Endothelial cell of umbilical vein (primary cell): Measurements from ENCODE around the gene THOC5. TPM values are rescaled to one million over a fixed set of nuclear protein-coding genes. Genes with fewer than 3 reads are reported as not detected.

Experiments
- BruUV-seq: library from RNA; stranded (reverse); fragments of 400-500 nt; replicated peaks from 2 replicates; lab custom pipeline; 2021; lab: Mats Ljungman, UMichigan
- CTCF ChIA-PET: fragments of 300-600, 350-600 bp; sonication (Branson Sonifier 250); formaldehyde crosslinking; loops from one replicate; lab custom pipeline; 2021; ENCODE audit warnings: antibody characterized with exemption, inconsistent platforms; lab: Charles Lee
- POLR2A ChIA-PET: fragments of 300-600, 350-600 bp; sonication (Branson Sonifier 250); formaldehyde crosslinking; loops from one replicate; lab custom pipeline; 2021; ENCODE audit warnings: antibody characterized with exemption, inconsistent platforms; lab: Charles Lee
- DNase-seq: peaks from one replicate; pipeline ENCODE4 v3.0.0-alpha.2; 2011; ENCODE audit warnings: low read depth, low spot score
- FAIRE-seq: peaks from 2 replicates; lab custom pipeline; 2011; peaks lifted over from hg19 to GRCh38; lab: Jason Lieb, UNC
- H2AFZ ChIP-seq: 2 replicates; pipeline ENCODE4 v1.6.0; 2012; ENCODE audit warnings: low read depth, low read length, control low read depth, inconsistent platforms
- H3K27ac ChIP-seq: 2 replicates; pipeline ENCODE4 v1.5.1; 2011; ENCODE audit warnings: low read depth, mild to moderate bottlenecking, control low read depth, low read length, moderate library complexity; ENCODE audit not compliant: insufficient read depth
- H3K27me3 ChIP-seq, 2 experiments: 2 replicates each; pipeline versions ENCODE4 v1.6.0 to v1.6.1; 2011; ENCODE audit warnings: low read length in 2 of 2, mixed read lengths in 1 of 2; ENCODE audit not compliant: control insufficient read depth in 2 of 2, insufficient read depth in 2 of 2
- H3K36me3 ChIP-seq, 2 experiments: 2 replicates in 1 of 2; 3 replicates in 1 of 2; pipeline ENCODE4 v1.5.1; 2011; ENCODE audit warnings: low read length in 2 of 2, mild to moderate bottlenecking in 1 of 2, moderate library complexity in 1 of 2; ENCODE audit not compliant: control insufficient read depth in 2 of 2, insufficient read depth in 2 of 2; ENCODE audit errors: extremely low read depth in 1 of 2
- H3K4me1 ChIP-seq: 3 replicates; pipeline ENCODE4 v1.5.1; 2011; ENCODE audit warnings: mild to moderate bottlenecking, low read length; ENCODE audit not compliant: control insufficient read depth, insufficient read depth; ENCODE audit errors: extremely low read depth
- H3K4me2 ChIP-seq: 2 replicates; pipeline ENCODE4 v1.6.1; 2011; ENCODE audit warnings: low read length, control low read depth, mixed read lengths; ENCODE audit not compliant: insufficient read depth
- H3K4me3 ChIP-seq, 3 experiments: fragments of 200-600 bp in 1 of 3; sonication (generic), shearing (Covaris generic) in 1 of 3; replicated peaks in 1 of 3; 2 replicates each; pipeline ENCODE4 v1.5.1; 2011 to 2016; ENCODE audit warnings: control low read depth in 3 of 3, low read length in 3 of 3, mild to moderate bottlenecking in 2 of 3, inconsistent platforms in 1 of 3, low read depth in 1 of 3, moderate library complexity in 1 of 3; ENCODE audit not compliant: insufficient read depth in 1 of 3
- H3K79me2 ChIP-seq: 2 replicates; pipeline ENCODE4 v1.6.0; 2012; ENCODE audit warnings: low read length, inconsistent platforms; ENCODE audit not compliant: control insufficient read depth, insufficient read depth
- H3K9ac ChIP-seq: replicated peaks from 2 replicates; pipeline ENCODE3; 2011; ENCODE audit warnings: low read length, control low read depth; ENCODE audit not compliant: insufficient read depth; ENCODE audit errors: extremely low read depth
- H3K9me1 ChIP-seq: replicated peaks from 3 replicates; pipeline ENCODE4 v1.6.0; 2011; ENCODE audit warnings: mild to moderate bottlenecking, low read length; ENCODE audit not compliant: control insufficient read depth, insufficient read depth; ENCODE audit errors: extremely low read depth
- H3K9me3 ChIP-seq: replicated peaks from 2 replicates; pipeline ENCODE4 v1.5.1; 2012; ENCODE audit warnings: low read length, inconsistent platforms; ENCODE audit not compliant: control insufficient read depth, insufficient read depth
- H4K20me1 ChIP-seq: replicated peaks from 2 replicates; pipeline ENCODE3; 2011; ENCODE audit warnings: mild to moderate bottlenecking, low read length; ENCODE audit not compliant: control insufficient read depth, insufficient read depth; ENCODE audit errors: extremely low read depth
- EZH2 ChIP-seq: IDR thresholded peaks from 2 replicates; pipeline ENCODE4 v1.6.1; 2012; ENCODE audit warnings: borderline replicate concordance, low read depth, mild to moderate bottlenecking, moderate library complexity, low read length, inconsistent platforms; ENCODE audit not compliant: severe bottlenecking
- FOS ChIP-seq: IDR thresholded peaks from 2 replicates; pipeline ENCODE4 v1.6.1; 2011; ENCODE audit warnings: mild to moderate bottlenecking, low read length, moderate library complexity, borderline replicate concordance; ENCODE audit not compliant: insufficient read depth
- GATA2 ChIP-seq: IDR thresholded peaks from 2 replicates; pipeline ENCODE4 v1.7.0; 2011; ENCODE audit warnings: low read depth, mild to moderate bottlenecking, moderate library complexity, mixed read lengths, low read length; ENCODE audit not compliant: insufficient read length, insufficient read depth
- JUN ChIP-seq: IDR thresholded peaks from 2 replicates; pipeline ENCODE4 v1.6.1; 2011; ENCODE audit warnings: borderline replicate concordance, low read depth; ENCODE audit not compliant: insufficient read length, insufficient read depth
- MYC ChIP-seq: IDR thresholded peaks from one replicate; pipeline ENCODE4 v1.6.1; 2011; ENCODE audit warnings: mild to moderate bottlenecking, low read depth, low read length
- POLR2A ChIP-seq: IDR thresholded peaks from 2 replicates; pipeline ENCODE4 v1.6.1; 2012; ENCODE audit warnings: low read depth, mild to moderate bottlenecking, control low read depth, low read length
- POLR2AphosphoS5 ChIP-seq: IDR thresholded peaks from 2 replicates; pipeline ENCODE4 v1.6.1; 2012; ENCODE audit warnings: low read depth, mild to moderate bottlenecking, control low read depth, low read length, moderate library complexity; ENCODE audit not compliant: insufficient read depth
- dilution Hi-C: fragments of 300-500 bp; cut with MboI; formaldehyde crosslinking; loops from one replicate; pipeline ENCODE4 v1.15.0; 2019; ENCODE audit warnings: low sequenced_read_pairs; ENCODE audit not compliant: extremely low pct_ligation_motif_present
- intact Hi-C: fragments of 100-400 bp; cut with micrococcal nuclease; formaldehyde crosslinking; loops from one replicate; pipeline ENCODE4 v1.10.0; 2022
- polyA plus RNA-seq, 4 experiments: library from polyadenylated mRNA; depleted of rRNA in 3 of 4; stranded (reverse) in 3 of 4; unstranded in 1 of 4; fragments of >200 nt; gene quantifications; 2 replicates each; pipeline versions ENCODE4 v1.2.1 to v1.2.3, GENCODE V29; 2011 to 2012; ENCODE audit warnings: missing spikeins in 1 of 4
- total RNA-seq: library from RNA; stranded (reverse); gene quantifications from 2 replicates; pipeline ENCODE4 v1.2.3, GENCODE V29; 2021
- TF ChIP-seq, protein P1 (sequence below): IDR thresholded peaks from 2 replicates; pipeline ENCODE4 v1.6.1; 2011; ENCODE audit not compliant: insufficient read depth, insufficient read length
- TF ChIP-seq, protein P2 (sequence below), 2 donors: IDR thresholded peaks; 1 replicate in 1 of 2; 2 replicates in 1 of 2; pipeline ENCODE4 v1.5.1; 2011; ENCODE audit warnings: low read length in 2 of 2, mild to moderate bottlenecking in 2 of 2, moderate library complexity in 2 of 2, control low read depth in 1 of 2, inconsistent platforms in 1 of 2, low read depth in 1 of 2; ENCODE audit not compliant: insufficient read depth in 1 of 2; ENCODE audit errors: extremely low read depth in 1 of 2

The THOC5 gene
- total and polyA plus RNA-seq, 2 donors (not counting 3 experiments of a cell fraction or from before 2014, with no cell fraction given): 35.0 to 82.9 TPM

DNA sequence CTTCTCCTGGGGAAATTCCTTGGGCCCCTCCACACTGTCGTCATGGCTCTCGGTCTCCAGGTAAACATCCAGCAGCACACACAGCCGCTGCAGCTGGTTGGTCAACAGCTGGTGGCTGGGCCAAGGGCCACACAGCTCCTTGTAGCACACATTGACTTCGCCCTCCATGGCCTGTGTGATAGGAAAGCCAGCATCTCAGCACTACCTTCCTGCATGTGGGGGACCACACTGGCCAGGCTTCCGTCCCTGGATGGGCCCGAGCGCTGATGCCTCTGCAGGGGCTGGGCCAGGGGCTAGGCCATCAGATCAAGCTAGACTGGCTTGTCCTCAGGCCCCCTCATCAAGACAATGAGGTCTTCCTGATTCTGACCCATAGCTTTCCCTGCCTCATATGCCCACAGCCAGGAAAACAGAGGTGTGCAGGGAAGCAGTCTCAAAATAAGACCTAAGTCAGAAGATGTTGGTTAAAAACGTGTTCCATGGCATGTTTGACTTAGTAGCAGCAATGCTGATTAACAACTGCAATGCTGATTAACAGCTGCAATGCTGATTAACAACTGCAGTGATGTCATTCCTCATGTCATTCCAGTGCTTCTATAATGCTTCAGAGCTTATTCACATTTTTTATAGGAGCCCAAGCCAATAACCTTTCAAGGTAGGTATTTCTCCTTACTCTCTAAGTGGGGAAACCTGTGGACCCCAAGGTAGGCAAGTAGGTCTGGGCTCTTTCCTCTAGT, 42.3 kb downstream of the THOC5 start:
- H3K27ac ChIP-seq: no peak overlapping the region
- TF ChIP-seq EZH2 (no peak), FOS (no peak), POLR2A (no peak), GATA2 (no peak)
- intact Hi-C loops (no loop called here), dilution Hi-C loops (no loop called here)
- POLR2A ChIA-PET: interaction anchor here (0.6 kb wide), 1 partner anchor 13 kb away, joined by 5 read pairs; no protein-coding TSS in a partner anchor
- H4K20me1 ChIP-seq: no peaks in the 10 kb centered on the region
- H3K4me2 ChIP-seq: no peak overlapping the region
- BruUV-seq: no TSS peak
- no peaks in the 10 kb centered on the region for H3K79me2 ChIP-seq
- peaks cover 17 to 40% of the 10 kb centered on the region in 2 experiments for H3K36me3 ChIP-seq
- no peak overlapping the region for H2AFZ ChIP-seq
- H3K4me3 ChIP-seq: no peak overlapping the region
- CTCF ChIA-PET: interaction anchor here (1.0 to 2.2 kb wide), 5 partner anchors 9 to 42 kb away, joined by 3 to 8 read pairs (median 3); partner anchors contain the start of gene THOC5
- H3K4me1 ChIP-seq: no peaks in the 10 kb centered on the region
- H3K9ac ChIP-seq: no peak overlapping the region
- H3K9me1 ChIP-seq: no peaks in the 10 kb centered on the region
- H3K27me3 ChIP-seq: no peaks in the 10 kb centered on the region
- H3K9me3 ChIP-seq: no peaks in the 10 kb centered on the region
- FAIRE-seq (no peak), DNase-seq (no peak)

DNA sequence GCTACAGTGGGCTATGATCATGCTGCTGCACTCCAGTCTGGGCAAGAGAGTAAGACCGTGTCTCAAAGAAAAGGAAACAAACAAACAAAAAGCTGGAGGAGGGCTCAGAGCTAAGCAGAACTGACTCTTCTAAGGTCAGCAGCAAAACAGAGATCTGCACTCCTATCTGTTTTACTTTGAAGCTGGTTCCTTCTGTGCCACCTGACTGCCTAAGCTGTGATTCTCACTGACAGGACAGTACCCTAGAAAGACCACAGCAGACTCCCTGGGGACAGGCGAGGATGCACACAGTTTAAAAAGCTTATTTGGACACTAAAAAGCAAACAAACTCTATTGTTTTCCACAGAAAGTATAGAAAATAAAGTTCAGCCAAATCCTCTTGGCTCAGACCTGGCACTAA, 43.0 kb downstream of the THOC5 start:
- POLR2A ChIA-PET: interaction anchor here (0.6 kb wide), 1 partner anchor 13 kb away, joined by 5 read pairs; no protein-coding TSS in a partner anchor
- H3K4me2 ChIP-seq: no peak overlapping the region
- H3K9me1 ChIP-seq: no peaks in the 10 kb centered on the region
- dilution Hi-C loops: no loop called here
- FAIRE-seq: no peak
- no peaks in the 10 kb centered on the region for H3K79me2 ChIP-seq
- peaks cover 16 to 34% of the 10 kb centered on the region in 2 experiments for H3K36me3 ChIP-seq
- intact Hi-C loops: no loop called here
- TF ChIP-seq EZH2: no peak
- TF ChIP-seq, protein P1, sequence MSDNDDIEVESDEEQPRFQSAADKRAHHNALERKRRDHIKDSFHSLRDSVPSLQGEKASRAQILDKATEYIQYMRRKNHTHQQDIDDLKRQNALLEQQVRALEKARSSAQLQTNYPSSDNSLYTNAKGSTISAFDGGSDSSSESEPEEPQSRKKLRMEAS: no peak
- TF ChIP-seq JUN: no peak
- no peak for TF ChIP-seq MYC
- TF ChIP-seq, protein P2, sequence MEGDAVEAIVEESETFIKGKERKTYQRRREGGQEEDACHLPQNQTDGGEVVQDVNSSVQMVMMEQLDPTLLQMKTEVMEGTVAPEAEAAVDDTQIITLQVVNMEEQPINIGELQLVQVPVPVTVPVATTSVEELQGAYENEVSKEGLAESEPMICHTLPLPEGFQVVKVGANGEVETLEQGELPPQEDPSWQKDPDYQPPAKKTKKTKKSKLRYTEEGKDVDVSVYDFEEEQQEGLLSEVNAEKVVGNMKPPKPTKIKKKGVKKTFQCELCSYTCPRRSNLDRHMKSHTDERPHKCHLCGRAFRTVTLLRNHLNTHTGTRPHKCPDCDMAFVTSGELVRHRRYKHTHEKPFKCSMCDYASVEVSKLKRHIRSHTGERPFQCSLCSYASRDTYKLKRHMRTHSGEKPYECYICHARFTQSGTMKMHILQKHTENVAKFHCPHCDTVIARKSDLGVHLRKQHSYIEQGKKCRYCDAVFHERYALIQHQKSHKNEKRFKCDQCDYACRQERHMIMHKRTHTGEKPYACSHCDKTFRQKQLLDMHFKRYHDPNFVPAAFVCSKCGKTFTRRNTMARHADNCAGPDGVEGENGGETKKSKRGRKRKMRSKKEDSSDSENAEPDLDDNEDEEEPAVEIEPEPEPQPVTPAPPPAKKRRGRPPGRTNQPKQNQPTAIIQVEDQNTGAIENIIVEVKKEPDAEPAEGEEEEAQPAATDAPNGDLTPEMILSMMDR (IDR thresholded peaks at IDR 0.05; ENCODE audit: extremely low read depth in 1 of 2, insufficient read depth in 1 of 2, low read depth in 1 of 2, low read length in 2 of 2): no peak
- no peak for TF ChIP-seq POLR2A
- no peak for TF ChIP-seq GATA2
- TF ChIP-seq POLR2AphosphoS5: no peak
- TF ChIP-seq FOS: no peak
- H3K27me3 ChIP-seq: no peaks in the 10 kb centered on the region
- no peak overlapping the region for H3K27ac ChIP-seq
- no peak overlapping the region for H2AFZ ChIP-seq
- no peak overlapping the region for H3K9ac ChIP-seq
- no peaks in the 10 kb centered on the region for H3K9me3 ChIP-seq
- H3K4me1 ChIP-seq: no peaks in the 10 kb centered on the region
- CTCF ChIA-PET: interaction anchor here (1.2 to 2.2 kb wide), 3 partner anchors 10 to 40 kb away, joined by 3 to 8 read pairs (median 5); no protein-coding TSS in a partner anchor
- H4K20me1 ChIP-seq: no peaks in the 10 kb centered on the region
- BruUV-seq: no TSS peak
- no peak for DNase-seq
- no peak overlapping the region for H3K4me3 ChIP-seq
